K562 (cell line): ENCODE results near the gene PIEZO2. TPM values are rescaled to one million over a fixed set of nuclear protein-coding genes. Genes with fewer than 3 reads are reported as not detected.

Experiments
- KDM4B ChIP-seq, 2 experiments: fragments of 450-650 bp in 1 of 2; sonication (generic) in 1 of 2; IDR thresholded peaks; 2 replicates each; pipeline ENCODE4 v1.6.1; 2016 to 2017; ENCODE audit warnings: borderline replicate concordance in 2 of 2, antibody characterized with exemption in 1 of 2, low read depth in 1 of 2, mild to moderate bottlenecking in 1 of 2
- NCOA4 ChIP-seq: fragments of 450-650 bp; IDR thresholded peaks from 2 replicates; pipeline ENCODE4 v1.6.1; 2018; ENCODE audit warnings: mild to moderate bottlenecking; ENCODE audit not compliant: partially characterized antibody
- ZNF184 ChIP-seq: sonication (generic); formaldehyde crosslinking; IDR thresholded peaks from 2 replicates; pipeline ENCODE4 v1.5.0; 2020; ENCODE audit warnings: missing genetic modification reagents
- ZNF41 ChIP-seq: fragments of 250-450 bp; sonication (Bioruptor Pico); conservative IDR thresholded peaks from 2 replicates; pipeline ENCODE4 v1.4.0; 2020; ENCODE audit warnings: mild to moderate bottlenecking
- polyA plus RNA-seq, 8 experiments: library from polyadenylated mRNA; depleted of rRNA in 4 of 8; stranded (reverse) in 5 of 8; unstranded in 3 of 8; fragments of >200 nt; fragmentation: Nextera tagmentation in 2 of 8; fragmentation: Illumina TruSeq in 1 of 8; extraction: Ambion mirVana in 2 of 8; extraction: Trizol in 1 of 8; gene quantifications; 2 replicates each; pipeline versions ENCODE4 v1.2.1 to v1.2.3, GENCODE V29; 2011 to 2014; ENCODE audit warnings: inconsistent platforms in 1 of 8, missing spikeins in 1 of 8
- total RNA-seq, 7 experiments: library from RNA; depleted of rRNA in 6 of 7; stranded (reverse); fragments of >200 nt in 6 of 7; fragmentation: Illumina TruSeq in 2 of 7; extraction: Trizol in 2 of 7; gene quantifications; 2 replicates each; pipeline versions ENCODE4 v1.2.1 to v1.2.3, GENCODE V29; 2011 to 2021; ENCODE audit warnings: low replicate concordance in 1 of 7
- TF ChIP-seq, protein P1 (sequence below): fragments of 450-650 bp; IDR thresholded peaks from 2 replicates; pipeline ENCODE4 v1.6.1; 2016; ENCODE audit warnings: mild to moderate bottlenecking, moderate library complexity

Gene PIEZO2
- total and polyA plus RNA-seq, 9 of the 15 experiments (the other 6 are each of a cell fraction or from before 2014, with no cell fraction given), result 0.54 to 4.1 (median 2.0) TPM

- TF ChIP-seq, protein P1, sequence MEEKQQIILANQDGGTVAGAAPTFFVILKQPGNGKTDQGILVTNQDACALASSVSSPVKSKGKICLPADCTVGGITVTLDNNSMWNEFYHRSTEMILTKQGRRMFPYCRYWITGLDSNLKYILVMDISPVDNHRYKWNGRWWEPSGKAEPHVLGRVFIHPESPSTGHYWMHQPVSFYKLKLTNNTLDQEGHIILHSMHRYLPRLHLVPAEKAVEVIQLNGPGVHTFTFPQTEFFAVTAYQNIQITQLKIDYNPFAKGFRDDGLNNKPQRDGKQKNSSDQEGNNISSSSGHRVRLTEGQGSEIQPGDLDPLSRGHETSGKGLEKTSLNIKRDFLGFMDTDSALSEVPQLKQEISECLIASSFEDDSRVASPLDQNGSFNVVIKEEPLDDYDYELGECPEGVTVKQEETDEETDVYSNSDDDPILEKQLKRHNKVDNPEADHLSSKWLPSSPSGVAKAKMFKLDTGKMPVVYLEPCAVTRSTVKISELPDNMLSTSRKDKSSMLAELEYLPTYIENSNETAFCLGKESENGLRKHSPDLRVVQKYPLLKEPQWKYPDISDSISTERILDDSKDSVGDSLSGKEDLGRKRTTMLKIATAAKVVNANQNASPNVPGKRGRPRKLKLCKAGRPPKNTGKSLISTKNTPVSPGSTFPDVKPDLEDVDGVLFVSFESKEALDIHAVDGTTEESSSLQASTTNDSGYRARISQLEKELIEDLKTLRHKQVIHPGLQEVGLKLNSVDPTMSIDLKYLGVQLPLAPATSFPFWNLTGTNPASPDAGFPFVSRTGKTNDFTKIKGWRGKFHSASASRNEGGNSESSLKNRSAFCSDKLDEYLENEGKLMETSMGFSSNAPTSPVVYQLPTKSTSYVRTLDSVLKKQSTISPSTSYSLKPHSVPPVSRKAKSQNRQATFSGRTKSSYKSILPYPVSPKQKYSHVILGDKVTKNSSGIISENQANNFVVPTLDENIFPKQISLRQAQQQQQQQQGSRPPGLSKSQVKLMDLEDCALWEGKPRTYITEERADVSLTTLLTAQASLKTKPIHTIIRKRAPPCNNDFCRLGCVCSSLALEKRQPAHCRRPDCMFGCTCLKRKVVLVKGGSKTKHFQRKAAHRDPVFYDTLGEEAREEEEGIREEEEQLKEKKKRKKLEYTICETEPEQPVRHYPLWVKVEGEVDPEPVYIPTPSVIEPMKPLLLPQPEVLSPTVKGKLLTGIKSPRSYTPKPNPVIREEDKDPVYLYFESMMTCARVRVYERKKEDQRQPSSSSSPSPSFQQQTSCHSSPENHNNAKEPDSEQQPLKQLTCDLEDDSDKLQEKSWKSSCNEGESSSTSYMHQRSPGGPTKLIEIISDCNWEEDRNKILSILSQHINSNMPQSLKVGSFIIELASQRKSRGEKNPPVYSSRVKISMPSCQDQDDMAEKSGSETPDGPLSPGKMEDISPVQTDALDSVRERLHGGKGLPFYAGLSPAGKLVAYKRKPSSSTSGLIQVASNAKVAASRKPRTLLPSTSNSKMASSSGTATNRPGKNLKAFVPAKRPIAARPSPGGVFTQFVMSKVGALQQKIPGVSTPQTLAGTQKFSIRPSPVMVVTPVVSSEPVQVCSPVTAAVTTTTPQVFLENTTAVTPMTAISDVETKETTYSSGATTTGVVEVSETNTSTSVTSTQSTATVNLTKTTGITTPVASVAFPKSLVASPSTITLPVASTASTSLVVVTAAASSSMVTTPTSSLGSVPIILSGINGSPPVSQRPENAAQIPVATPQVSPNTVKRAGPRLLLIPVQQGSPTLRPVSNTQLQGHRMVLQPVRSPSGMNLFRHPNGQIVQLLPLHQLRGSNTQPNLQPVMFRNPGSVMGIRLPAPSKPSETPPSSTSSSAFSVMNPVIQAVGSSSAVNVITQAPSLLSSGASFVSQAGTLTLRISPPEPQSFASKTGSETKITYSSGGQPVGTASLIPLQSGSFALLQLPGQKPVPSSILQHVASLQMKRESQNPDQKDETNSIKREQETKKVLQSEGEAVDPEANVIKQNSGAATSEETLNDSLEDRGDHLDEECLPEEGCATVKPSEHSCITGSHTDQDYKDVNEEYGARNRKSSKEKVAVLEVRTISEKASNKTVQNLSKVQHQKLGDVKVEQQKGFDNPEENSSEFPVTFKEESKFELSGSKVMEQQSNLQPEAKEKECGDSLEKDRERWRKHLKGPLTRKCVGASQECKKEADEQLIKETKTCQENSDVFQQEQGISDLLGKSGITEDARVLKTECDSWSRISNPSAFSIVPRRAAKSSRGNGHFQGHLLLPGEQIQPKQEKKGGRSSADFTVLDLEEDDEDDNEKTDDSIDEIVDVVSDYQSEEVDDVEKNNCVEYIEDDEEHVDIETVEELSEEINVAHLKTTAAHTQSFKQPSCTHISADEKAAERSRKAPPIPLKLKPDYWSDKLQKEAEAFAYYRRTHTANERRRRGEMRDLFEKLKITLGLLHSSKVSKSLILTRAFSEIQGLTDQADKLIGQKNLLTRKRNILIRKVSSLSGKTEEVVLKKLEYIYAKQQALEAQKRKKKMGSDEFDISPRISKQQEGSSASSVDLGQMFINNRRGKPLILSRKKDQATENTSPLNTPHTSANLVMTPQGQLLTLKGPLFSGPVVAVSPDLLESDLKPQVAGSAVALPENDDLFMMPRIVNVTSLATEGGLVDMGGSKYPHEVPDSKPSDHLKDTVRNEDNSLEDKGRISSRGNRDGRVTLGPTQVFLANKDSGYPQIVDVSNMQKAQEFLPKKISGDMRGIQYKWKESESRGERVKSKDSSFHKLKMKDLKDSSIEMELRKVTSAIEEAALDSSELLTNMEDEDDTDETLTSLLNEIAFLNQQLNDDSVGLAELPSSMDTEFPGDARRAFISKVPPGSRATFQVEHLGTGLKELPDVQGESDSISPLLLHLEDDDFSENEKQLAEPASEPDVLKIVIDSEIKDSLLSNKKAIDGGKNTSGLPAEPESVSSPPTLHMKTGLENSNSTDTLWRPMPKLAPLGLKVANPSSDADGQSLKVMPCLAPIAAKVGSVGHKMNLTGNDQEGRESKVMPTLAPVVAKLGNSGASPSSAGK, result no peak
- TF ChIP-seq ZNF184 (no peak), ZNF41 (CRISPR knock-in tag) (no peak), KDM4B (IDR thresholded peaks at IDR 0.05; ENCODE audit: borderline replicate concordance in 2 of 2, low read depth in 1 of 2) (no peak), NCOA4 (no peak)
Measured at GRCh38 chr18:10843565-10843964, 305.8 kb downstream of the PIEZO2 start (continued).
